Loucy (cell line): ENCODE measurements around the gene NELFE.

Experiments used
- CTCF ChIP-seq: fragments of 200-600 bp; sonication (generic); conservative IDR thresholded peaks from 2 replicates; pipeline ENCODE4 v1.5.1; 2014; ENCODE audit warnings: mild to moderate bottlenecking, antibody characterized with exemption, low read length
- EZH2phosphoT487 ChIP-seq: fragments of 200-600 bp; IDR thresholded peaks from 2 replicates; pipeline ENCODE4 v1.6.1; 2018; ENCODE audit warnings: antibody characterized with exemption, mild to moderate bottlenecking, moderate library complexity, borderline replicate concordance

DNA sequence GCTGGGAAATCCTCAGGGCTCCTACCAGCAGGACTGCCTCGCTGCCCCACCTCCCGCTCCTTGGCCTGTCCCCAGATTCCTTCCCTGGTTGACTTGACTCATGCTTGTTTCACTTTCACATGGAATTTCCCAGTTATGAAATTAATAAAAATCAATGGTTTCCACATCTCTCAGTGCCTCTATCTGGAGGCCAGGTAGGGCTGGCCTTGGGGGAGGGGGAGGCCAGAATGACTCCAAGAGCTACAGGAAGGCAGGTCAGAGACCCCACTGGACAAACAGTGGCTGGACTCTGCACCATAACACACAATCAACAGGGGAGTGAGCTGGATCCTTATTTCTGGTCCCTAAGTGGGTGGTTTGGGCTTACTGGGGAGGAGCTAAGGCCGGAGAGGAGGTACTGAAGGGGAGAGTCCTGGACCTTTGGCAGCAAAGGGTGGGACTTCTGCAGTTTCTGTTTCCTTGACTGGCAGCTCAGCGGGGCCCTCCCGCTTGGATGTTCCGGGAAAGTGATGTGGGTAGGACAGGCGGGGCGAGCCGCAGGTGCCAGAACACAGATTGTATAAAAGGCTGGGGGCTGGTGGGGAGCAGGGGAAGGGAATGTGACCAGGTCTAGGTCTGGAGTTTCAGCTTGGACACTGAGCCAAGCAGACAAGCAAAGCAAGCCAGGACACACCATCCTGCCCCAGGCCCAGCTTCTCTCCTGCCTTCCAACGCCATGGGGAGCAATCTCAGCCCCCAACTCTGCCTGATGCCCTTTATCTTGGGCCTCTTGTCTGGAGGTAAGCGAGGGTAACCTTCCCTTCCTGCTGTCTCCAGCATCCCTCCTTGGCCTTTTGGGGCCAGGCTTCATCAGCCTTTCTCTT is 13.0 kb downstream of the NELFE start, which contains the start of gene CFB:
- no peak for TF ChIP-seq CTCF
- no peak for TF ChIP-seq EZH2phosphoT487
